ENCODE data around the gene LYPLA2.

LYPLA2 gene

DNA sequence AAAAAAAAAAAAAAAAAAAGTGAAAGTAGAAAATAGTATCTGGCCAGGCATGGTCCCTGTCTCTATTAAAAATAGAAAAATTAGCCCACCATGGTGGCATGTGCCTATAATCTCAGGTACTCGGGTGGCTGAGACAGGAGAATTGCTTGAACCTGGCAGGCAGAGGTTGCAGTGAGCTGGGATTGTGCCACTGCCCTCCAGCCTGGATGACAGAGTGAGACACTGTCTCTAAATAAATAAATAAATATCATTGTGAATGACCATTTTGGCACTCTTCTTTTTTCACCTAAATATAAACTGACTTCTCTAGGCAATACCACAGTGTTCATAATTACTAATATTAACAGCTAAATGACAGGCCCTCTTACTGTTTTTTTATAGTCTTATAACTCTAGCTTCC, 33.1 kb upstream of the LYPLA2 start:
- Histone ChIP-seq H3K9ac (ENCODE audit: low read length in 2 of 2) (no peak overlapping the region), H3K4me3 (ENCODE audit: low read length in 2 of 2) (no peak overlapping the region), H3K4me1 (ENCODE audit: control insufficient read depth, insufficient read depth, low read length) (peaks cover 2% of the 10 kb centered on the region), H3K27ac (ENCODE audit: low read length) (no peak overlapping the region), H3K27me3 (ENCODE audit: control insufficient read depth in 1 of 2, insufficient read depth in 2 of 2, low read length in 2 of 2) (no peaks in the 10 kb centered on the region), H3K9me3 (ENCODE audit: control insufficient read depth in 2 of 2, low read length in 2 of 2) (no peaks in the 10 kb centered on the region), H3K36me3 (ENCODE audit: control insufficient read depth in 2 of 2, insufficient read depth in 2 of 2, low read length in 2 of 2) (peaks cover 63 to 66% of the 10 kb centered on the region in 2 donors)

DNA sequence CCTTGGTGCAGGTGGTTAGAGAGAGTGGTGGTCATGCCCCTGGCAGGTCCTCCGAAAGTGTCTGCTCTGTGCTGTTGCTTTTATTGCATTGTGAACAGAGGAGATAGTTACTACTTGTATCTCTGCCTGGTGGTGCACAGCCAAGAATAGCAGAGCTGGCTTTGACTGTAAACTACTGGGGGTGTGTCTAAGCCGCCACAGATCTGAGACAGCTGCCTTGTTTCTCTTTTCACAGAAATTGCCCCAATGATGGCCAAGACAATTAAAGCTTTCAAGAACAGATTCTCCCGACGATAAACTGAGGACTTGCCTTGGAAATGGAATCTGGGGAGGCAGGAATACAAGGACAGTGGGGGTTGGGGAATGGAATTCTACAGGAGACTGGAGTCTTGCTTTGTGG, 31.7 kb upstream of the LYPLA2 start:
- Histone ChIP-seq H3K27ac (ENCODE audit: low read length) (no peak overlapping the region), H3K36me3 (ENCODE audit: control insufficient read depth in 2 of 2, insufficient read depth in 2 of 2, low read length in 2 of 2) (peaks cover 48 to 56% of the 10 kb centered on the region in 2 donors), H3K4me3 (ENCODE audit: low read length in 2 of 2) (no peak overlapping the region), H3K27me3 (ENCODE audit: control insufficient read depth in 1 of 2, insufficient read depth in 2 of 2, low read length in 2 of 2) (no peaks in the 10 kb centered on the region), H3K9ac (ENCODE audit: low read length in 2 of 2) (no peak overlapping the region), H3K4me1 (ENCODE audit: control insufficient read depth, insufficient read depth, low read length) (peaks cover 4% of the 10 kb centered on the region), H3K9me3 (ENCODE audit: control insufficient read depth in 2 of 2, low read length in 2 of 2) (no peaks in the 10 kb centered on the region)

DNA sequence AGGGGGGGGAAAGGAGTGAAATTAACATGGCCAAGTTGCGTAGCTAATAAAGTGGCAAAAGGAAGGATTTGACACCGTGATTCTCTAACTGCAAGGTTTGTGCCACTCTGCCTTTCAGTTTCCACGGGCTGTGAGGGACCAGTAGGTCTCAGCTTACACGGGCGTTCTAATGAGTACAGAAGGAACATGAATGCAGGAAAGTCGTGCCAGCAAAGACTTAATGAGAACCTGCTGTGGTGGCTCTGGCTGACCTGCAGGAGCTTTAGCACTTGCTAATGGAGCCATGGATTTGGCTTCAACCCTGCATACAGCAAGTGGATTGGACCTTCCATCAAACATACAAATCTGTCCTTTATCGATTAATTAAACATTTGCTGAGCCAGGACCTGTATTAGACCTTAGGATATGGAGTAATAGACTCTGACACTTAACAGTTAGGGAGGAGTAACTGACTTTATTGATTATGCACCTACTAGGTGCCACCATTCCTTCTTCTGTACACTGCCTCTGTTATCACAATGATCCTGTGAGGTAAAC, 27.8 kb upstream of the LYPLA2 start:
- Histone ChIP-seq H3K4me3 (ENCODE audit: low read length in 2 of 2) (no peak overlapping the region), H3K9ac (ENCODE audit: low read length in 2 of 2) (no peak overlapping the region), H3K27me3 (ENCODE audit: control insufficient read depth in 1 of 2, insufficient read depth in 2 of 2, low read length in 2 of 2) (no peaks in the 10 kb centered on the region), H3K4me1 (ENCODE audit: control insufficient read depth, insufficient read depth, low read length) (peaks cover 4% of the 10 kb centered on the region), H3K9me3 (ENCODE audit: control insufficient read depth in 2 of 2, low read length in 2 of 2) (no peaks in the 10 kb centered on the region), H3K27ac (ENCODE audit: low read length) (peak overlapping the region; percentile 62), H3K36me3 (ENCODE audit: control insufficient read depth in 2 of 2, insufficient read depth in 2 of 2, low read length in 2 of 2) (peaks cover 28 to 29% of the 10 kb centered on the region in 2 donors)

DNA sequence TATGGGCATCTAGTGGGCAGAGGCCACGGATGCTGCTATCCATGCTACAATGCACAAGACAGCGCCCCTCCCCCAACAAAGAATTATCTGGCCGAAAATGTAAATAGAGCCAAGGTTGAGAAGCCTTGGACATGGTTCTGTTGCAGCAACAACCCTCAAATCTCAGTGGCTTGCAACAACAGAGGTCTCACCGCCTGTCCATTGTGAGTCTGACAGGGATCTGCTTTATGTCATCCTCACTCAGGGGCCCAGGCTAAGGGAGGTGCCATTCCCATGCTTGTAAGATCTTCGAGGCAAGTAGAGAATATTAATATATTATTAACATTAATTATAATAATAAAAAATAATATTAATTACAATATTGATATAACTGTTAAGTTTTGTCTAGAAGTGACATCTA, 22.2 kb upstream of the LYPLA2 start:
- Histone ChIP-seq H3K4me3 (ENCODE audit: low read length in 2 of 2) (no peak overlapping the region), H3K9me3 (ENCODE audit: control insufficient read depth in 2 of 2, low read length in 2 of 2) (no peaks in the 10 kb centered on the region)

DNA sequence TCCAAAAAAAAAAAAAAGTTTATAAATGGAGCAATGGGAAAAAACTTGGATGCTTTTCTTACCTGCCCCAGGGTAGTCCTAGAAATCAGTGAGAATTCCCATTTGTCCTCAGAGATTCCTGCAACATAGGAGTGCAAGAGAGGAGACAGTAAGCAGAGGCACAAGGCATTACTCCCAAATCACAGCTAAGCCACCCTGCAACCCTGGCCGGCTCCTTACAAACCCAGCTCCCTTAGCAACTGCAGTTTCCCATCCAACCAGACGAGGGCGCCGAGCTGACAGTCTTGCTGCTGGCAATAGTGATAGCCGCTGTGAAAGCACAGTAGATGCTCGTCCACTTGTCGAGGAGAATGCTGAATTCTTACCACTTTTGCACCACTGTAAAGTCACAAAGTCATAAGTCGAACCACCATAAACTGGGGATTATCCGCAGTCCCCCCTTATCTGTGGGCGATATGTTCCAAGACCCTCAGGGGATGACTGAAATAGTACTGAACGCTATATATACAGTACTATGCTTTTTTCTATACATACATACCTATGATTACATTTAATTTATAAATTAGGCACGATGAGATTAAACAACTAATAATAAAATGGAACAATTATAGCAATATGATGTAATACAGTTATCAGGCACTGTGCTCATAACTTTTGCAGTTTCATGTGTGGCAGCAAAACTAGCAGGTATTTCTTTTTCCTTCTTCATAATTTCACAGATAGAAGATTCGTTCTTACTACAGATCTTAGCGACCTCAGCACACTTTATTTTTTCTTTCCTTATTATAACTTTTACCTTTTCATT, 18.7 kb upstream of the LYPLA2 start:
- no peaks in the 10 kb centered on the region for H3K27me3 ChIP-seq (ENCODE audit: control insufficient read depth in 1 of 2, insufficient read depth in 2 of 2, low read length in 2 of 2)
- no peaks in the 10 kb centered on the region for H3K9me3 ChIP-seq (ENCODE audit: control insufficient read depth in 2 of 2, low read length in 2 of 2)
- H3K4me1 ChIP-seq (ENCODE audit: control insufficient read depth, insufficient read depth, low read length): peaks cover 4% of the 10 kb centered on the region
- no peak overlapping the region for H3K4me3 ChIP-seq (ENCODE audit: low read length in 2 of 2)
- peak overlapping the region in 1 of 2 donors; percentile 5 for H3K9ac ChIP-seq (ENCODE audit: low read length in 2 of 2)
- peaks cover 0 to 3% of the 10 kb centered on the region in 2 donors for H3K36me3 ChIP-seq (ENCODE audit: control insufficient read depth in 2 of 2, insufficient read depth in 2 of 2, low read length in 2 of 2)
- no peak overlapping the region for H3K27ac ChIP-seq (ENCODE audit: low read length)

More for the DNA sequence above, 22.2 kb upstream of the LYPLA2 start:
- Histone ChIP-seq H3K36me3 (ENCODE audit: control insufficient read depth in 2 of 2, insufficient read depth in 2 of 2, low read length in 2 of 2) (peaks cover 0 to 8% of the 10 kb centered on the region in 2 donors), H3K27me3 (ENCODE audit: control insufficient read depth in 1 of 2, insufficient read depth in 2 of 2, low read length in 2 of 2) (no peaks in the 10 kb centered on the region), H3K27ac (ENCODE audit: low read length) (no peak overlapping the region), H3K9ac (ENCODE audit: low read length in 2 of 2) (no peak overlapping the region), H3K4me1 (ENCODE audit: control insufficient read depth, insufficient read depth, low read length) (peaks cover 3% of the 10 kb centered on the region)

DNA sequence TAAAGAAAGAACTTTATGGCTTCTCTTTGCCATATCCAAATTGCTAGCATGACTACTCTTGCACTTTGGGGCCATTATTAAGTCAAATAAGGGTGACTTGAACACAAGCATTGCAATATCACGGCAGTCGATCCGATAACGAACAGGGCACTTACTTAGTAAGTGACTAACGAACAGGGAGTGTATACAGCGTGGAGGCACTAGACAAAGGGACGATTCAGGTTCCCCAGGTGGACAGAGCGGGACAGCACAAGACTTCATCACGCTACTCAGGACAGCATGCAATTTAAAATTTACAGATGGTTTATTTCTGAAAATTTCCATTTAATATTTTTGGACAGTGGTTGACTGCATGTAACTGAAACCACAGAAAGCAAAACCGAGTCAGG, 18.1 kb upstream of the LYPLA2 start:
- no peaks in the 10 kb centered on the region for H3K9me3 ChIP-seq (ENCODE audit: control insufficient read depth in 2 of 2, low read length in 2 of 2)
- peaks cover 9% of the 10 kb centered on the region for H3K4me1 ChIP-seq (ENCODE audit: control insufficient read depth, insufficient read depth, low read length)
- H3K36me3 ChIP-seq (ENCODE audit: control insufficient read depth in 2 of 2, insufficient read depth in 2 of 2, low read length in 2 of 2): no peaks in the 10 kb centered on the region
- H3K27me3 ChIP-seq (ENCODE audit: control insufficient read depth in 1 of 2, insufficient read depth in 2 of 2, low read length in 2 of 2): no peaks in the 10 kb centered on the region
- no peak overlapping the region for H3K4me3 ChIP-seq (ENCODE audit: low read length in 2 of 2)
- no peak overlapping the region for H3K9ac ChIP-seq (ENCODE audit: low read length in 2 of 2)
- H3K27ac ChIP-seq (ENCODE audit: low read length): no peak overlapping the region

DNA sequence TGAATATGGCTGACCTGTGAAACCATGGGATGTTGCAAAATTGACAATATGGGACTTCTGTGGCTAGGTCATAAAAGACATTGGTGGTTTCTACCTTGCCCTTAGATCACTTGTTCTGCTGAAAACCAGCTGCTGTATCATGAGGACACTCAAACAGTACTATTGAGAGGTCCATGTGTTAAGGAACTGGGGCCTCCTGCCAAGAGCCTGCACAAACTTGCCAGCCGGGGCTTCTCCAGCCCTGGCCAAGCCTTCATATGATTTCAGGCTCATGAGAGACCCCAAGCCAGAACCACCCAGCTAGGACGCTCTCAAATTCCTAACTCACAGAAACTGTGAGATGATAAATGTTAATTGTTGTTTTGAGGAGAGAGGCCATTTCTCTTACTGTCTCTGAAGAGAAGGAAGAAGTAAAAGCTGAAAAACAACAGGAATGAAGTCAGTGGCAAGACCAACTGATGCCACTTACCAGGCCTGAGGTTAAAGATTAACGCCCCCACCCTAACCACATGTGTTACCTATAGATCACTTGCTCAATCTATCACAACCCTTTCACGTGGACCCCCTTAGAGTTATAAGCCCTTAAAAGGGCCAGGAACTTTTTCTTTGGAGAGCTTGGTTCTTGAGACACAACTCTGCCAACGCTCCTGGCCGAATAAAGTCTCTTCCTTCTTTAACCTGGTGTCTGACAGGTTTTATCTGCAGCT, 16.6 kb upstream of the LYPLA2 start:
- H3K27ac ChIP-seq (ENCODE audit: low read length): no peak overlapping the region
- H3K36me3 ChIP-seq (ENCODE audit: control insufficient read depth in 2 of 2, insufficient read depth in 2 of 2, low read length in 2 of 2): no peaks in the 10 kb centered on the region
- no peaks in the 10 kb centered on the region for H3K9me3 ChIP-seq (ENCODE audit: control insufficient read depth in 2 of 2, low read length in 2 of 2)
- H3K27me3 ChIP-seq (ENCODE audit: control insufficient read depth in 1 of 2, insufficient read depth in 2 of 2, low read length in 2 of 2): no peaks in the 10 kb centered on the region
- no peak overlapping the region for H3K9ac ChIP-seq (ENCODE audit: low read length in 2 of 2)
- no peak overlapping the region for H3K4me3 ChIP-seq (ENCODE audit: low read length in 2 of 2)
- peaks cover 16% of the 10 kb centered on the region for H3K4me1 ChIP-seq (ENCODE audit: control insufficient read depth, insufficient read depth, low read length)

DNA sequence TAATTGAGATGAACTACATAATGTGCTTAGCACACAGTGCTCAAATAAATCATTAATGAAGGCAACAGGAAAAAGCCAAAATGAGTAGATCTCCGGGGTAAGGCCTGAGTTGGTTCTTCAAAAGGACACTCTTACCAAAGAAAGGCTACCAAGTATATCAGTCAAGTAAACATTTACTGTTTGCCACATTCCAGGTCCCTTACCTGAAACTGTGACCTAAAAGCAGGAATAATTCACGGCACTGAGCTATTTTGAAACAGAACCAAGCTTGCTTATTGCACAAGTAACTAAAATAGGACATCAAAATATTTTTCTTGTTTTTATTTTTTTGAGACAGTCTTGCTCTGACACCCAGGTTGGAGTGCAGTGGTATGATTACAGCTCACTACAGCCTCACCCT, 14.7 kb upstream of the LYPLA2 start:
- Histone ChIP-seq H3K27me3 (ENCODE audit: control insufficient read depth in 1 of 2, insufficient read depth in 2 of 2, low read length in 2 of 2) (no peaks in the 10 kb centered on the region), H3K4me1 (ENCODE audit: control insufficient read depth, insufficient read depth, low read length) (peaks cover 17% of the 10 kb centered on the region), H3K4me3 (ENCODE audit: low read length in 2 of 2) (no peak overlapping the region), H3K36me3 (ENCODE audit: control insufficient read depth in 2 of 2, insufficient read depth in 2 of 2, low read length in 2 of 2) (peaks cover 0 to 3% of the 10 kb centered on the region in 2 donors), H3K27ac (ENCODE audit: low read length) (no peak overlapping the region), H3K9ac (ENCODE audit: low read length in 2 of 2) (no peak overlapping the region), H3K9me3 (ENCODE audit: control insufficient read depth in 2 of 2, low read length in 2 of 2) (no peaks in the 10 kb centered on the region)

DNA sequence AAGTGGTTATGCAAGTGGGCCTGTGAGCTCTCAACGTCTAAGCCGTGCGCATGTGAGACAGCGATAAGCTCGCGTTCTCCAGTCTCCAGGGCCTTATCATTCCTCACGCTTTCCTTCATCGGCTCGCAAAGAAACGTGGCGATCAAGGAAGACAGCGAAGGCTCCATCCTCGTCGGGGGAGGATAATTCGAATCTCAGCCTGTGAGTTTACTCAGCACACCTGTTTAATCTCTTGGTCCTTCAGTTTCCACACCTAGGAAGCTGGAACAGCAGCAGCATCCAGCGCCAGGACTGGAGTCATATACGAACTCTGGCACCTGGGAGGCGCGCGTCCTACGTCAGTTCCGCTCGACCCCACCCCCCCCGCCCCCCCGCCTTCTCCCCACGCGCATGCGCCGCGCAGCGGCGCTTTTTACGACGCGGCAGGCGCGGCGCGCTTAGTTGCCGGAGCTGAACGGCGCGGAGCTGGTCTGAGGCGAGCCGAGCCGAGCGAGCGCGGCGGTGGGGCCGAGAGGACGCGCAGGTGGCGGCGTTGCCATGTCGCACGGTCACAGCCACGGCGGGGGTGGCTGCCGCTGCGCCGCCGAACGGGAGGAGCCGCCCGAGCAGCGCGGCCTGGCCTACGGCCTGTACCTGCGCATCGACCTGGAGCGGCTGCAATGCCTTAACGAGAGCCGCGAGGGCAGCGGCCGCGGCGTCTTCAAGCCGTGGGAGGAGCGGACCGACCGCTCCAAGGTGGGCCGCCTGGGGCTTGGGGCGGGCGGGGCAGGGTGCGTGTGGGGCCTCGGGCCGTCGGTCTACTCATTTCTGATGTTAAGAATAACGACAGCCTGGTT, 12.7 kb upstream of the LYPLA2 start, which contains the start of gene PITHD1:
Gene PITHD1, plus strand, starts transcription at position 440 of the 836 bp plus-strand sequence. Its CDS starts 98 bp downstream, at position 538.
- Histone ChIP-seq H3K27ac (ENCODE audit: low read length) (peak within 1 kb of the TSS; percentile 89), H3K9ac (ENCODE audit: low read length in 2 of 2) (peak within 1 kb of the TSS; percentile 89 to 96), H3K4me1 (ENCODE audit: control insufficient read depth, insufficient read depth, low read length) (peaks cover 15% of the 10 kb centered on the region), H3K9me3 (ENCODE audit: control insufficient read depth in 2 of 2, low read length in 2 of 2) (no peaks in the 10 kb centered on the region), H3K4me3 (ENCODE audit: low read length in 2 of 2) (peak within 1 kb of the TSS; percentile 93 to 99), H3K36me3 (ENCODE audit: control insufficient read depth in 2 of 2, insufficient read depth in 2 of 2, low read length in 2 of 2) (peaks cover 0 to 6% of the 10 kb centered on the region in 2 donors), H3K27me3 (ENCODE audit: control insufficient read depth in 1 of 2, insufficient read depth in 2 of 2, low read length in 2 of 2) (no peaks in the 10 kb centered on the region)

DNA sequence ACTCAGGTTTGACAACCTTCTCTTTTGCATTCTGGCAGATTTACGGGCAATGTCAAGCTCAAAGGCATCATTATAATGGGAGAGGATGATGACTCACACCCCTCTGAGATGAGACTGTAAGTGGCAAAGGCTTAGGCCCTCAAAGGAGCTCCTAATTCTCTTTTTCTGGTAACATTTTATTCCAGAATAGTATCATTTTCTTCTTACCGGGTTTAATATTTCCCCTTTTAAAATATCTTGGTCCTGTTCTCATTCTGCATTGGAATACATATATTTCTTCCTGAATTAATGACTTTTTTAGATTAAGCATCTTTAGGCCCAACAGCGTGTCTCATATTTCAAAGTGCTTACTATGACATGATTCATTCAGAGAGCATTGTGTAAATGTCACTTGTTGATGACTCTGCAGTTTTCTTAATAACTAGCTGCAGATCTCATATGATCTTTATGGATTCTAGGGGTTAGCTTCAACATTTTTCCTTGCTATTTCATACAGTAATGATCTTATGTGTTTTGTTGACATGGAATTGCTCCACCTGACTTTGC, 11.0 kb upstream of the LYPLA2 start:
- Histone ChIP-seq H3K27ac (ENCODE audit: low read length) (no peak overlapping the region), H3K9ac (ENCODE audit: low read length in 2 of 2) (no peak overlapping the region), H3K36me3 (ENCODE audit: control insufficient read depth in 2 of 2, insufficient read depth in 2 of 2, low read length in 2 of 2) (peaks cover 0 to 6% of the 10 kb centered on the region in 2 donors), H3K4me3 (ENCODE audit: low read length in 2 of 2) (no peak overlapping the region), H3K27me3 (ENCODE audit: control insufficient read depth in 1 of 2, insufficient read depth in 2 of 2, low read length in 2 of 2) (no peaks in the 10 kb centered on the region), H3K4me1 (ENCODE audit: control insufficient read depth, insufficient read depth, low read length) (peaks cover 15% of the 10 kb centered on the region), H3K9me3 (ENCODE audit: control insufficient read depth in 2 of 2, low read length in 2 of 2) (no peaks in the 10 kb centered on the region)

All from stomach smooth muscle (tissue), 2 donors.